ENCODE results near the gene MYOCD. TPM values are rescaled to one million over a fixed set of nuclear protein-coding genes. Genes with fewer than 3 reads are reported as not detected.

The MYOCD gene
- total and polyA plus RNA-seq, 8 donors, result 3.3 to 14.9 (median 10.8) TPM

- Histone ChIP-seq H3K9me3 (no peaks in the 10 kb centered on the region), H3K4me3 (no peak overlapping the region), H3K27ac (no peak overlapping the region), H3K27me3 (peaks cover 0 to 6% of the 10 kb centered on the region in 2 donors), H3K36me3 (no peaks in the 10 kb centered on the region), H3K4me1 (no peaks in the 10 kb centered on the region)
- DNase-seq (no peak), ATAC-seq (no peak)
- no peak for TF ChIP-seq CTCF (IDR thresholded peaks at IDR 0.05)
- intact Hi-C loops (cut with DNase I), result no loop called here
Measured at GRCh38 chr17:12673788-12674187, 8.1 kb downstream of the MYOCD start.

GRCh38 chr17:12680407-12680897 is 14.8 kb downstream of the MYOCD start:
- no peak for DNase-seq
- intact Hi-C loops (cut with DNase I), result no loop called here
- Histone ChIP-seq H3K27ac (no peak overlapping the region), H3K36me3 (no peaks in the 10 kb centered on the region), H3K4me3 (no peak overlapping the region), H3K27me3 (peaks cover 0 to 6% of the 10 kb centered on the region in 2 donors), H3K4me1 (no peaks in the 10 kb centered on the region), H3K9me3 (no peaks in the 10 kb centered on the region)
- no peak for ATAC-seq
- no peak for TF ChIP-seq CTCF (IDR thresholded peaks at IDR 0.05)

GRCh38 chr17:12680993-12681392 is 15.3 kb downstream of the MYOCD start:
- H3K9me3 ChIP-seq, result no peaks in the 10 kb centered on the region
- H3K4me3 ChIP-seq, result no peak overlapping the region
- DNase-seq (no peak), ATAC-seq (no peak)
- H3K4me1 ChIP-seq, result no peaks in the 10 kb centered on the region
- intact Hi-C loops (cut with DNase I), result no loop called here
- H3K36me3 ChIP-seq, result no peaks in the 10 kb centered on the region
- TF ChIP-seq CTCF (IDR thresholded peaks at IDR 0.05), result no peak
- peaks cover 0 to 6% of the 10 kb centered on the region in 2 donors for H3K27me3 ChIP-seq
- H3K27ac ChIP-seq, result no peak overlapping the region

- intact Hi-C loops (cut with DNase I), result no loop called here
- ATAC-seq, result no peak
Measured at GRCh38 chr17:12683299-12683698, 17.6 kb downstream of the MYOCD start.

GRCh38 chr17:12686486-12686885 is 20.8 kb downstream of the MYOCD start:
- DNase-seq, result no peak
- TF ChIP-seq CTCF (IDR thresholded peaks at IDR 0.05), result no peak
- no peaks in the 10 kb centered on the region for H3K9me3 ChIP-seq
- H3K4me3 ChIP-seq, result no peak overlapping the region
- H3K27ac ChIP-seq, result no peak overlapping the region
- no peaks in the 10 kb centered on the region for H3K4me1 ChIP-seq
- no peaks in the 10 kb centered on the region for H3K36me3 ChIP-seq
- no peak for ATAC-seq
- no peaks in the 10 kb centered on the region for H3K27me3 ChIP-seq
- intact Hi-C loops (cut with DNase I), result no loop called here

More at GRCh38 chr17:12683299-12683698, 17.6 kb downstream of the MYOCD start:
- H3K9me3 ChIP-seq, result no peaks in the 10 kb centered on the region
- H3K36me3 ChIP-seq, result no peaks in the 10 kb centered on the region
- H3K27me3 ChIP-seq, result peaks cover 0 to 6% of the 10 kb centered on the region in 2 donors
- H3K4me1 ChIP-seq, result no peaks in the 10 kb centered on the region
- TF ChIP-seq CTCF (IDR thresholded peaks at IDR 0.05), result no peak
- no peak overlapping the region for H3K27ac ChIP-seq
- no peak overlapping the region for H3K4me3 ChIP-seq
- no peak for DNase-seq
